K562 (cell line): Measurements from ENCODE around the gene SNAP23. TPM values are rescaled to one million over a fixed set of nuclear protein-coding genes. Genes with fewer than 3 reads are reported as not detected.

ENCODE experiments used
- FOXA3 ChIP-seq, 2 experiments: fragments of 450-650 bp in 1 of 2; sonication (generic) in 1 of 2; formaldehyde crosslinking; IDR thresholded peaks in 1 of 2; conservative IDR thresholded peaks in 1 of 2; 2 replicates each; pipeline versions ENCODE4 v1.4.0 to v1.8.0; 2020 to 2022; ENCODE audit warnings: mild to moderate bottlenecking in 2 of 2, missing genetic modification reagents in 1 of 2
- KLF1 ChIP-seq: fragments of 450-650 bp; IDR thresholded peaks from 2 replicates; pipeline ENCODE4 v1.6.1; 2016; ENCODE audit warnings: missing genetic modification characterization, missing compliant biosample characterization
- MAZ ChIP-seq, 2 experiments: fragments of 450-650 bp in 1 of 2; sonication (generic) in 1 of 2; formaldehyde crosslinking; IDR thresholded peaks in 1 of 2; conservative IDR thresholded peaks in 1 of 2; 2 replicates each; pipeline versions ENCODE4 v1.4.0 to v1.5.0; 2020; ENCODE audit warnings: mild to moderate bottlenecking in 1 of 2, missing genetic modification reagents in 1 of 2
- NCOA2 ChIP-seq, 2 experiments: fragments of 450-650 bp; IDR thresholded peaks; 2 replicates each; pipeline ENCODE4 v1.6.1; 2018; ENCODE audit warnings: mild to moderate bottlenecking in 2 of 2, moderate library complexity in 1 of 2; ENCODE audit not compliant: partially characterized antibody in 2 of 2
- NFIX ChIP-seq: fragments of 250-450 bp; sonication (Bioruptor Pico); IDR thresholded peaks from 2 replicates; pipeline ENCODE4 v1.4.0; 2020; ENCODE audit warnings: low read depth, mild to moderate bottlenecking, moderate library complexity
- PHB ChIP-seq: fragments of 250-450 bp; sonication (Bioruptor Pico); IDR thresholded peaks from 2 replicates; pipeline ENCODE4 v1.5.0; 2021
- ZNF23 ChIP-seq: fragments of 250-450 bp; sonication (Bioruptor Pico); IDR thresholded peaks from 2 replicates; pipeline ENCODE4 v1.4.0; 2020; ENCODE audit warnings: mild to moderate bottlenecking
- polyA plus RNA-seq, 8 experiments: library from polyadenylated mRNA; depleted of rRNA in 4 of 8; stranded (reverse) in 5 of 8; unstranded in 3 of 8; fragments of >200 nt; fragmentation: Nextera tagmentation in 2 of 8; fragmentation: Illumina TruSeq in 1 of 8; extraction: Ambion mirVana in 2 of 8; extraction: Trizol in 1 of 8; gene quantifications; 2 replicates each; pipeline versions ENCODE4 v1.2.1 to v1.2.3, GENCODE V29; 2011 to 2014; ENCODE audit warnings: inconsistent platforms in 1 of 8, missing spikeins in 1 of 8
- total RNA-seq, 7 experiments: library from RNA; depleted of rRNA in 6 of 7; stranded (reverse); fragments of >200 nt in 6 of 7; fragmentation: Illumina TruSeq in 2 of 7; extraction: Trizol in 2 of 7; gene quantifications; 2 replicates each; pipeline versions ENCODE4 v1.2.1 to v1.2.3, GENCODE V29; 2011 to 2021; ENCODE audit warnings: low replicate concordance in 1 of 7
- TF ChIP-seq, protein P1 (sequence below): sonication (generic); formaldehyde crosslinking; IDR thresholded peaks from 2 replicates; pipeline ENCODE4 v1.8.1; 2023; ENCODE audit warnings: mild to moderate bottlenecking, missing genetic modification reagents
- TF ChIP-seq, protein P2 (sequence below), 2 experiments: fragments of 450-650 bp; IDR thresholded peaks; 2 replicates each; pipeline ENCODE4 v1.6.1; 2016; ENCODE audit warnings: mild to moderate bottlenecking in 2 of 2, borderline replicate concordance in 1 of 2, low read depth in 1 of 2, moderate library complexity in 1 of 2
- TF ChIP-seq, protein P3 (sequence below): fragments of 250-450 bp; sonication (Bioruptor Pico); IDR thresholded peaks from 2 replicates; pipeline ENCODE4 v1.9.0; 2021; ENCODE audit warnings: mild to moderate bottlenecking, inconsistent platforms

The SNAP23 gene
- total and polyA plus RNA-seq, 9 of the 15 experiments (the other 6 are each of a cell fraction or from before 2014, with no cell fraction given), result 78.9 to 168 (median 117) TPM

DNA sequence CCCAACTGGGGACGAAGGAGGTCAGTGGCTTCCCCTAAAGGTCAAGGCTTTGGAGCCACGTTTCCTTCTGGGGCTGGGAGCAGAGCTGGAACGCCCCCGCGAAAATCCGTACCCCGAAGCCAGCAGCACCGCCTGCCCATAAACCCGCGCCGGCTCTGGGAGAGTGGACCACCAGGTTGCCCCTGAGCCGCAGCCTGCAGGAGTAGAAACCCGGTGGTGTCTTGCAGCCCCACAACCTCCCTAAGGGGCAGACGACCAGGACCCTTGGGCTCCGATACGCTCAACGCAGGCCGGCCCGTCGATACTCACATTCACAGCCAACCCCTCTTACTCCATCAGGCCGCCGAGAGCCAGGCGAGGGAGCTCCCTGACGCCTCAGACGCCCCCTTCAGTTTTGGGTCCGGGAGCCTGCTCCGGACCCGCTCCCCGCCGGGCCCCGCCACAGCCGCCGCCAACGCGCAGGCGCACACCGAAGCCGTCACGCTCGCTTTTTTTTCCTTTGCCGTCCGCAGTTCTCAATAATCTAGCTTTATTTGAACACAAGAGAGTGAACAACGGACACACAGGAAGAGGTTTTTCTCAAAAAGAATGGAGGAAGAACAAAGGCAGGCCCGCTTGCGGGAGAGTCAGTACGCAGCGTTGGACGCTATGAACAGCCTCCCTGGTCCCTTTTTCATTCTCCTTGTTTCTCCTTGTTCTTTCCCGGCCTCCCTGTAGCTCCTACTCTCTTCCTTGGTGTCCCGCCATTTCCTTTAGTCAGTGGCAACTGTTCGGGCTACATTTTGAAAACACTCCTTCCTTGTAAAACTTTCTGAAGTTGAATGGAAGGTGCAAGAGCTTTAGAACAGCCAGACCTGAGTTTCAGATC, 4.5 kb upstream of the SNAP23 start, which contains the start of gene ZNF106 (continued):
- TF ChIP-seq, protein P1, sequence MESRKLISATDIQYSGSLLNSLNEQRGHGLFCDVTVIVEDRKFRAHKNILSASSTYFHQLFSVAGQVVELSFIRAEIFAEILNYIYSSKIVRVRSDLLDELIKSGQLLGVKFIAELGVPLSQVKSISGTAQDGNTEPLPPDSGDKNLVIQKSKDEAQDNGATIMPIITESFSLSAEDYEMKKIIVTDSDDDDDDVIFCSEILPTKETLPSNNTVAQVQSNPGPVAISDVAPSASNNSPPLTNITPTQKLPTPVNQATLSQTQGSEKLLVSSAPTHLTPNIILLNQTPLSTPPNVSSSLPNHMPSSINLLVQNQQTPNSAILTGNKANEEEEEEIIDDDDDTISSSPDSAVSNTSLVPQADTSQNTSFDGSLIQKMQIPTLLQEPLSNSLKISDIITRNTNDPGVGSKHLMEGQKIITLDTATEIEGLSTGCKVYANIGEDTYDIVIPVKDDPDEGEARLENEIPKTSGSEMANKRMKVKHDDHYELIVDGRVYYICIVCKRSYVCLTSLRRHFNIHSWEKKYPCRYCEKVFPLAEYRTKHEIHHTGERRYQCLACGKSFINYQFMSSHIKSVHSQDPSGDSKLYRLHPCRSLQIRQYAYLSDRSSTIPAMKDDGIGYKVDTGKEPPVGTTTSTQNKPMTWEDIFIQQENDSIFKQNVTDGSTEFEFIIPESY, result peak; percentile 41; the same call in 1 of the 2 replicates
- no peak for TF ChIP-seq KLF1
- no peak for TF ChIP-seq NCOA2 (IDR thresholded peaks at IDR 0.05; ENCODE audit: partially characterized antibody in 2 of 2)
- TF ChIP-seq FOXA3 (CRISPR knock-in tag; conservative IDR thresholded peaks at IDR 0.05 in 1 of 2, IDR thresholded peaks at IDR 0.05 in 1 of 2), result no peak
- TF ChIP-seq NFIX (CRISPR knock-in tag), result no peak
- TF ChIP-seq MAZ (CRISPR knock-in tag; conservative IDR thresholded peaks at IDR 0.05 in 1 of 2, IDR thresholded peaks at IDR 0.05 in 1 of 2), result peak; percentile 64 to 97; a peak in 3 of 4 replicates
- TF ChIP-seq ZNF23 (CRISPR knock-in tag), result no peak
- TF ChIP-seq, protein P2, sequence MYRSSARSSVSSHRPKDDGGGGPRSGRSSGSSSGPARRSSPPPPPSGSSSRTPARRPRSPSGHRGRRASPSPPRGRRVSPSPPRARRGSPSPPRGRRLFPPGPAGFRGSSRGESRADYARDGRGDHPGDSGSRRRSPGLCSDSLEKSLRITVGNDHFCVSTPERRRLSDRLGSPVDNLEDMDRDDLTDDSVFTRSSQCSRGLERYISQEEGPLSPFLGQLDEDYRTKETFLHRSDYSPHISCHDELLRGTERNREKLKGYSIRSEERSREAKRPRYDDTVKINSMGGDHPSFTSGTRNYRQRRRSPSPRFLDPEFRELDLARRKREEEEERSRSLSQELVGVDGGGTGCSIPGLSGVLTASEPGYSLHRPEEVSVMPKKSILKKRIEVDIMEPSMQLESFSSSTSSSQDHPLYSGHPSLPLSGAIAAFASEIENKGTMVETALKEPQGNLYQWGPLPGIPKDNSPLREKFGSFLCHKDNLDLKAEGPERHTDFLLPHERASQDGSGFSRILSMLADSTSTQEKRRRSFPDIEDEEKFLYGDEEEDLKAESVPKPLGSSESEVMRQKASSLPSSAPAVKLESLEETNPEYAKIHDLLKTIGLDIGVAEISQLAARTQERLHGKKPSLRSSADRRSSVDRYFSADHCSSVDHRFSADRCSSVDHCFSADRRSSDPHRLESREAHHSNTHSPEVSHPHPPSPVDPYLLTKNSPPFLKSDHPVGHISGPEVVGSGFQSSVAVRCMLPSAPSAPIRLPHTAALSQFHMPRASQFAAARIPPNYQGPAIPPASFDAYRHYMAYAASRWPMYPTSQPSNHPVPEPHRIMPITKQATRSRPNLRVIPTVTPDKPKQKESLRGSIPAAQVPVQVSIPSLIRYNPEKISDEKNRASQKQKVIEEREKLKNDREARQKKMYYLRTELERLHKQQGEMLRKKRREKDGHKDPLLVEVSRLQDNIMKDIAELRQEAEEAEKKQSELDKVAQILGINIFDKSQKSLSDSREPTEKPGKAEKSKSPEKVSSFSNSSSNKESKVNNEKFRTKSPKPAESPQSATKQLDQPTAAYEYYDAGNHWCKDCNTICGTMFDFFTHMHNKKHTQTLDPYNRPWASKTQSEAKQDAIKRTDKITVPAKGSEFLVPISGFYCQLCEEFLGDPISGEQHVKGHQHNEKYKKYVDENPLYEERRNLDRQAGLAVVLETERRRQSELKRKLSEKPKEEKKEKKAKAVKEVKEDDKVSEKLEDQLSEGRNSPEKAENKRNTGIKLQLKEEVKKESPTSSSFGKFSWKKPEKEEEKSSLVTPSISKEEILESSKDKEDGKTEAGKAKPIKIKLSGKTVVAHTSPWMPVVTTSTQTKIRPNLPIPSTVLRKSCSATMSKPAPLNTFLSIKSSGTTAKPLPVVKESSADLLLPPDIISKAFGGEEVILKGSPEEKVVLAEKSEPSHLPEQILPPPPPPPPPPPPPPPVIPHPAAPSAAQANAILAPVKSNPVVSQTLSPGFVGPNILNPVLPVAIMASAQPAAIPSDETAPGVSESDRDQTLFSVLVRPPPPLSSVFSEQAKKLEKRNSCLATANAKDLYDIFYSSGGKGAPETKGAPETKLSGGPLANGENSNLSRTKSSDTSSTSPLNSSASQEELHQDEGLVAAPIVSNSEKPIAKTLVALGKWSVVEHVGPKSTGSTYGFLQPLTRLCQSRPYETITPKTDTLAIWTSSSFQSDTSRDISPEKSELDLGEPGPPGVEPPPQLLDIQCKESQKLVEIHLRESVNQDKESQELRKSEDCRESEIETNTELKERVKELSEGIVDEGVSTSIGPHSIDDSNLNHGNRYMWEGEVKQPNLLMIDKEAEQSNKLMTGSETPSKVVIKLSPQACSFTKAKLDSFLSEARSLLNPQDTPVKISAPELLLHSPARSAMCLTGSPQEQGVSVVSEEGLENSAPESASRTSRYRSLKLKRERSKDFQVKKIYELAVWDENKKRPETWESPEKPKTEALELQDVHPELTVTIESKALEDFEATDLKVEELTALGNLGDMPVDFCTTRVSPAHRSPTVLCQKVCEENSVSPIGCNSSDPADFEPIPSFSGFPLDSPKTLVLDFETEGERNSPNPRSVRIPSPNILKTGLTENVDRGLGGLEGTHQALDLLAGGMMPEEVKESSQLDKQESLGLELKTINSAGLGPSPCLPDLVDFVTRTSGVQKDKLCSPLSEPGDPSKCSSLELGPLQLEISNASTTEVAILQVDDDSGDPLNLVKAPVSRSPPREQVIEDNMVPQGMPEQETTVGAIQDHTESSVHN (IDR thresholded peaks at IDR 0.05; ENCODE audit: borderline replicate concordance in 1 of 2, low read depth in 1 of 2), result peak in 1 of 2 experiments; percentile 71; a peak in 1 of 4 replicates
- TF ChIP-seq, protein P3, sequence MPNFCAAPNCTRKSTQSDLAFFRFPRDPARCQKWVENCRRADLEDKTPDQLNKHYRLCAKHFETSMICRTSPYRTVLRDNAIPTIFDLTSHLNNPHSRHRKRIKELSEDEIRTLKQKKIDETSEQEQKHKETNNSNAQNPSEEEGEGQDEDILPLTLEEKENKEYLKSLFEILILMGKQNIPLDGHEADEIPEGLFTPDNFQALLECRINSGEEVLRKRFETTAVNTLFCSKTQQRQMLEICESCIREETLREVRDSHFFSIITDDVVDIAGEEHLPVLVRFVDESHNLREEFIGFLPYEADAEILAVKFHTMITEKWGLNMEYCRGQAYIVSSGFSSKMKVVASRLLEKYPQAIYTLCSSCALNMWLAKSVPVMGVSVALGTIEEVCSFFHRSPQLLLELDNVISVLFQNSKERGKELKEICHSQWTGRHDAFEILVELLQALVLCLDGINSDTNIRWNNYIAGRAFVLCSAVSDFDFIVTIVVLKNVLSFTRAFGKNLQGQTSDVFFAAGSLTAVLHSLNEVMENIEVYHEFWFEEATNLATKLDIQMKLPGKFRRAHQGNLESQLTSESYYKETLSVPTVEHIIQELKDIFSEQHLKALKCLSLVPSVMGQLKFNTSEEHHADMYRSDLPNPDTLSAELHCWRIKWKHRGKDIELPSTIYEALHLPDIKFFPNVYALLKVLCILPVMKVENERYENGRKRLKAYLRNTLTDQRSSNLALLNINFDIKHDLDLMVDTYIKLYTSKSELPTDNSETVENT (CRISPR knock-in tag), result peak; percentile 8; the same call in 1 of the 2 replicates
- TF ChIP-seq PHB (CRISPR knock-in tag), result no peak
